Breast epithelium (tissue), 4 donors: ENCODE results near the gene CCNL1. TPM values are rescaled to one million over a fixed set of nuclear protein-coding genes. Genes with fewer than 3 reads are reported as not detected.

Experiments
- DNase-seq, 2 donors: peaks; one replicate each; pipeline ENCODE4 v3.0.0-alpha.2; 2019; ENCODE audit warnings: low spot score in 2 of 2
- H3K27ac ChIP-seq, 2 donors: fragments of 200-600 bp; sonication (generic) in 1 of 2; one replicate each; pipeline ENCODE4 v1.5.1; 2016 to 2019; ENCODE audit warnings: mild to moderate bottlenecking in 1 of 2
- H3K27me3 ChIP-seq, 2 donors: fragments of 200-600 bp; sonication (generic) in 1 of 2; one replicate each; pipeline versions ENCODE4 v1.5.1 to v1.6.0; 2017 to 2019; ENCODE audit warnings: control low read depth in 1 of 2, mild to moderate bottlenecking in 1 of 2
- H3K36me3 ChIP-seq: fragments of 200-600 bp; one replicate; pipeline ENCODE4 v1.5.1; 2019
- H3K4me1 ChIP-seq, 2 donors: fragments of 200-600 bp; sonication (generic); one replicate each; pipeline ENCODE4 v1.5.1; 2016 to 2019; ENCODE audit warnings: control low read depth in 1 of 2
- H3K4me3 ChIP-seq, 3 donors: fragments of 200-600 bp; sonication (generic); 1 replicate in 2 of 3; 2 replicates in 1 of 3; pipeline ENCODE4 v1.5.1; 2016 to 2019; ENCODE audit warnings: mild to moderate bottlenecking in 3 of 3, moderate library complexity in 2 of 3
- H3K9me3 ChIP-seq, 2 donors: fragments of 200-600 bp; sonication (generic) in 1 of 2; one replicate each; pipeline ENCODE4 v1.5.1; 2016 to 2019; ENCODE audit warnings: control low read depth in 1 of 2
- CTCF ChIP-seq, 3 donors: fragments of 450-650 bp; IDR thresholded peaks; one replicate each; pipeline ENCODE4 v1.5.1; 2016 to 2017; ENCODE audit warnings: antibody characterized with exemption in 3 of 3, mild to moderate bottlenecking in 3 of 3, moderate library complexity in 3 of 3
- POLR2A ChIP-seq: fragments of 450-650 bp; IDR thresholded peaks from one replicate; pipeline ENCODE4 v1.6.1; 2016; ENCODE audit warnings: antibody characterized with exemption, mild to moderate bottlenecking, moderate library complexity
- POLR2AphosphoS5 ChIP-seq, 3 donors: sonication (generic); formaldehyde crosslinking; IDR thresholded peaks; one replicate each; pipeline ENCODE4 v1.6.1; 2017; ENCODE audit warnings: antibody characterized with exemption in 3 of 3
- intact Hi-C: fragments of 100-400 bp; cut with DNase I; formaldehyde crosslinking; loops from one replicate; pipeline ENCODE4 v1.15.1; 2023; ENCODE audit warnings: low total_unique reads
- total RNA-seq, 3 donors: library from RNA; depleted of rRNA; stranded (reverse); fragments of >200 nt; gene quantifications; one replicate each; pipeline ENCODE4 v1.1.0, GENCODE V29; 2016

CCNL1 gene
- total RNA-seq, 3 donors from 2014 or later: 270 to 573 (median 300) TPM

GRCh38 chr3:157121522-157121921 is 38.4 kb downstream of the CCNL1 start:
- H3K9me3 ChIP-seq: no peaks in the 10 kb centered on the region
- no peaks in the 10 kb centered on the region for H3K4me1 ChIP-seq
- H3K36me3 ChIP-seq: no peaks in the 10 kb centered on the region
- no peak for DNase-seq
- intact Hi-C loops: no loop called here
- no peak overlapping the region for H3K4me3 ChIP-seq
- TF ChIP-seq POLR2AphosphoS5 (IDR thresholded peaks at IDR 0.05): no peak
- TF ChIP-seq POLR2A: no peak
- TF ChIP-seq CTCF (IDR thresholded peaks at IDR 0.05): no peak
- no peaks in the 10 kb centered on the region for H3K27me3 ChIP-seq
- no peak overlapping the region for H3K27ac ChIP-seq

GRCh38 chr3:157120071-157120892 is 39.7 kb downstream of the CCNL1 start:
- no peak for DNase-seq
- H3K4me3 ChIP-seq: no peak overlapping the region
- TF ChIP-seq POLR2A (no peak), POLR2AphosphoS5 (IDR thresholded peaks at IDR 0.05) (no peak), CTCF (IDR thresholded peaks at IDR 0.05) (no peak)
- no peaks in the 10 kb centered on the region for H3K9me3 ChIP-seq
- H3K27ac ChIP-seq: no peak overlapping the region
- no peaks in the 10 kb centered on the region for H3K4me1 ChIP-seq
- H3K27me3 ChIP-seq: no peaks in the 10 kb centered on the region
- H3K36me3 ChIP-seq: no peaks in the 10 kb centered on the region
- intact Hi-C loops: no loop called here

- H3K27me3 ChIP-seq: no peaks in the 10 kb centered on the region
- no peaks in the 10 kb centered on the region for H3K4me1 ChIP-seq
- no peaks in the 10 kb centered on the region for H3K36me3 ChIP-seq
- no peak for TF ChIP-seq POLR2A
- TF ChIP-seq CTCF (IDR thresholded peaks at IDR 0.05): no peak
- TF ChIP-seq POLR2AphosphoS5 (IDR thresholded peaks at IDR 0.05): no peak
- H3K27ac ChIP-seq: no peak overlapping the region
- intact Hi-C loops: no loop called here
- no peak overlapping the region for H3K4me3 ChIP-seq
- no peak for DNase-seq
- H3K9me3 ChIP-seq: no peaks in the 10 kb centered on the region
Measured at GRCh38 chr3:157119369-157119951, 40.5 kb downstream of the CCNL1 start.

GRCh38 chr3:157117875-157118654 is 41.9 kb downstream of the CCNL1 start:
- intact Hi-C loops: no loop called here
- H3K4me1 ChIP-seq: no peaks in the 10 kb centered on the region
- H3K27ac ChIP-seq: no peak overlapping the region
- no peak for TF ChIP-seq CTCF (IDR thresholded peaks at IDR 0.05)
- TF ChIP-seq POLR2A: no peak
- TF ChIP-seq POLR2AphosphoS5 (IDR thresholded peaks at IDR 0.05): no peak
- no peak overlapping the region for H3K4me3 ChIP-seq
- no peaks in the 10 kb centered on the region for H3K36me3 ChIP-seq
- no peaks in the 10 kb centered on the region for H3K27me3 ChIP-seq
- DNase-seq: no peak
- H3K9me3 ChIP-seq: no peaks in the 10 kb centered on the region

GRCh38 chr3:157117206-157117605 is 42.7 kb downstream of the CCNL1 start:
- Histone ChIP-seq H3K9me3 (no peaks in the 10 kb centered on the region), H3K4me3 (no peak overlapping the region), H3K36me3 (no peaks in the 10 kb centered on the region), H3K4me1 (no peaks in the 10 kb centered on the region), H3K27me3 (no peaks in the 10 kb centered on the region), H3K27ac (no peak overlapping the region)
- TF ChIP-seq POLR2A: no peak
- no peak for TF ChIP-seq CTCF (IDR thresholded peaks at IDR 0.05)
- no peak for TF ChIP-seq POLR2AphosphoS5 (IDR thresholded peaks at IDR 0.05)
- no peak for DNase-seq
- intact Hi-C loops: no loop called here
